Activated naive CD4-positive, alpha-beta T cell treated with anti-CD3 and anti-CD28 coated beads, Interleukin-2, amount 10 ng/mL, durations not matched to agents 7 days and 5 days (primary cell): ENCODE data around the gene GZMA.
"Not testable (repeated sequence)": the region's sequence is repeated elsewhere in the genome, so short reads cannot be mapped to it uniquely, and the experiment has no call there.

Experiments
- CTCF ChIA-PET: fragments of 350-600 bp; sonication (Branson Sonifier 250); formaldehyde crosslinking; loops from one replicate; lab custom pipeline; 2021; ENCODE audit warnings: antibody characterized with exemption; lab: Charles Lee
- DNase-seq: peaks from one replicate; pipeline ENCODE4 v3.0.0-alpha.2; 2020
- H3K27ac Mint-ChIP-seq: one replicate; pipeline ENCODE4 v1.8.0; 2021; ENCODE audit warnings: mild to moderate bottlenecking, moderate library complexity, mixed read lengths
- H3K27me3 Mint-ChIP-seq: one replicate; pipeline ENCODE4 v1.8.0; 2021; ENCODE audit warnings: mild to moderate bottlenecking, mixed read lengths
- H3K36me3 Mint-ChIP-seq: one replicate; pipeline ENCODE4 v1.8.0; 2021; ENCODE audit warnings: mixed read lengths
- H3K4me1 Mint-ChIP-seq: one replicate; pipeline ENCODE4 v1.8.0; 2021; ENCODE audit warnings: mixed read lengths
- H3K4me3 Mint-ChIP-seq: one replicate; pipeline ENCODE4 v1.8.0; 2021; ENCODE audit warnings: mild to moderate bottlenecking, moderate library complexity, mixed read lengths
- H3K9me3 Mint-ChIP-seq: one replicate; pipeline ENCODE4 v1.8.0; 2021; ENCODE audit warnings: mixed read lengths

The GZMA gene

DNA sequence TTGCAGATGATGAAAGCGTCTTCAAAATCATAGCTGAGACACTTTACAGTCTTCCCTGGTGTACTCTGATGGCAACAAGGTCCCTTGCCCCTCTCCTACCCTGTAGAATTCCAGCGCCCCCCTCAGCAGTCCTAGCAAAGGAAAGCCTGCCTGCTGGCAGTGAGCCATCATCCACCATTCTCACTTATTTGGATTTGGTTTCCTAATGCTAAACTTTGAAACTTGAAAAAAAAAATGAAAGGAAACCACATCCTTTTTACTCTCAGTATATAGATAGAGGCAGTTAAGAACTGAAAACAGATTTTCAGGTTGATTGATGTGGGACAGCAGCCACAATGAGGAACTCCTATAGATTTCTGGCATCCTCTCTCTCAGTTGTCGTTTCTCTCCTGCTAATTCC, at the start of gene GZMA:
GZMA (plus strand) TSS at position 299 of the 400 bp plus-strand sequence; CDS start at position 336, 37 bp downstream.
- peak within 1 kb of the TSS; percentile 96 for H3K27ac Mint-ChIP-seq
- CTCF ChIA-PET = interaction anchor here (1.2 to 4.6 kb wide), 4 partner anchors 43 to 158 kb away, joined by 4 to 36 read pairs (median 16); no protein-coding TSS in a partner anchor
- peak; percentile 70 for DNase-seq
- H3K9me3 Mint-ChIP-seq = peaks cover 43% of the 10 kb centered on the region
- peak within 1 kb of the TSS; percentile 77 for H3K4me3 Mint-ChIP-seq
- H3K4me1 Mint-ChIP-seq = peaks cover 88% of the 10 kb centered on the region
- H3K36me3 Mint-ChIP-seq = peaks cover 59% of the 10 kb centered on the region
- no peaks in the 10 kb centered on the region for H3K27me3 Mint-ChIP-seq

DNA sequence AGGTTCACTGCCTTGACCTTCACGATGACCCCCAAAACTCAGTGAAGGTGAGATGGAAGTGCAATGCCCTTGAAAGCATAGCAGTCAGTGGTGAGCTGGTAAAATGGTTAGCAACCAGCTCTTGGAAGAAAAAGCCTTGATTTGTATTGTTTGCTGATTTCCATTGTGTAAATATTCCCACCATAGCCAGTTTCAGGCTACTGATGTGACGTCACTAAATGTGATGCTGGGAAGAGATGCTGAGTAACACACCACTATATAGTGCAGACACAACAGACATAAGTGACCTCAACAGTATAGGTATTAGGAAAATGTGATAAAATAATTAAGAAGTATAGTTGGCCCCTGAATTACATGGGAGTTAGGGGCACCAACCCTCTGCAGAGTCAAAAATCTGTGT, 47.3 kb upstream of the GZMA start:
- no peaks in the 10 kb centered on the region for H3K27me3 Mint-ChIP-seq
- peaks cover 32% of the 10 kb centered on the region for H3K4me1 Mint-ChIP-seq
- peaks cover 47% of the 10 kb centered on the region for H3K36me3 Mint-ChIP-seq
- H3K27ac Mint-ChIP-seq = no peak overlapping the region
- CTCF ChIA-PET = no interaction called here
- H3K4me3 Mint-ChIP-seq = no peak overlapping the region
- H3K9me3 Mint-ChIP-seq = peaks cover 50% of the 10 kb centered on the region
- DNase-seq = no peak

DNA sequence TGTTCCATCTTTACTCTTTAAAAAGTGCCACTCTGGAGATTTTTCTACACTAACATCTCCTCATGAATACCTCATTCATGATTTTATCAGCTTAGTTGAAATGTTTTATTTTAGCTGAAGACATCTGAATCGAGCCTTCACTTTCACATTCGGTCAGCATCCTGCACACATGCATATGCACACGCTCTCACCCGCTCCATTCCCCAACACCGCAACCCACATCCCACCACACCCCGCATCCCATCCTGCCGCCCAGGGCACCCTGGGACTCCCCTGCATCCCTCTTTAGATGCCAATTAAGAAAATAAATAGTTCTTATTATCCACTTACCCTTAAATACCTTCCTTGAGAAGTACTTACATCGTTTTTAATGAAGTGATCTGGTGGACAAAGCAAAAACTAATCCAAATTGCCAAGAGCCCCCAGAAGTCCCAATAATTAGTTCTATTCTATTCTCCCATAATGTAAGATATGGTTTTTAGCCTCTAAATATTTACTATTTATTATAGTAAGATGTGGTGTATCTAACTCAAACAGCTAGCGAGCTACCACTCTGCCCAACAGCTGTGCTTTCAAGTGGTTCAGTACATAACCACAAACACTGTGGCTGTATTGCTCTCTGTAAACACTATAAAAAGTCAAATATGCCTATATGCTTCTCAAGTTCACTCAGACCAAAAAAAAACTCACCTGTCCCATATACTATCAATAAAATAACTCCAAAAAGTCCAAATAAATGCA, 40.2 kb upstream of the GZMA start:
- DNase-seq = peak; percentile 88
- peaks cover 26% of the 10 kb centered on the region for H3K9me3 Mint-ChIP-seq
- H3K36me3 Mint-ChIP-seq = peaks cover 47% of the 10 kb centered on the region
- peak overlapping the region; percentile 60 for H3K4me3 Mint-ChIP-seq
- H3K27ac Mint-ChIP-seq = peak overlapping the region; percentile 97
- peaks cover 80% of the 10 kb centered on the region for H3K4me1 Mint-ChIP-seq
- H3K27me3 Mint-ChIP-seq = peaks cover 4% of the 10 kb centered on the region
- CTCF ChIA-PET = interaction anchor here (1.1 to 2.9 kb wide), 6 partner anchors 10 to 156 kb away, joined by 4 to 17 read pairs (median 6); partner anchors contain the start of gene GZMK

DNA sequence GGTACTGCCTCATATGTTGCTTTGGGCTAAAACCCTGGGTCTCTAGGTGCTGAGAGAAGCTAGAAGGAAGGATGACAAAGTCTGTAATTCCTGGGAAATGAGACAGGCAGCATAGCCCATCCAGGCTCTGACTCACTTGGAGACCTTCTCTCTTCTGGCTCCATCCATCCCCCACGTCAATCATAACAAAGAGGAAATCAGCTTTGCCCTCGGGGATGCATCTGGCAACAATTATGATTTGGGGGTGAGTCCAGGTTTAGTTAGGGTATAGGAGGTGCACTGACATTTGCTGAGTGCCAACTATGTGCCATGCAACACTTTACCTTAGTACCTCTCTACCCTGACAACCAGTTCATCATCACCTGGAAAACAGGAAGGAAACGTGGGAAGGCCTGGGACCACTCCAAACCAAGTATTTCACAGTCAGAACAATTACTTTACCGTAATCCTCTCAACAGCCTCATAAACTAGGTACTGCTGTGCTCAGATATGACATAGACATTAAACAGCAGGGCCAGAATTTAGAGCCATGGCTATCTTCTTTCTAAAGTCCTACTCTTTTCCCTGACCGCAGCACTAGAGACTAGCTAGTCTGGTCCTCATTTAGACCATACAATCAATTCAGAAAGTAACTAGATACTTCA, 39.1 kb upstream of the GZMA start:
- no peak for DNase-seq
- peak overlapping the region; percentile 97 for H3K27ac Mint-ChIP-seq
- peaks cover 45% of the 10 kb centered on the region for H3K36me3 Mint-ChIP-seq
- peaks cover 19% of the 10 kb centered on the region for H3K9me3 Mint-ChIP-seq
- CTCF ChIA-PET = interaction anchor here (1.5 to 1.9 kb wide), 3 partner anchors 9 to 157 kb away, joined by 4 to 8 read pairs (median 5); no protein-coding TSS in a partner anchor
- H3K4me1 Mint-ChIP-seq = peaks cover 77% of the 10 kb centered on the region
- no peak overlapping the region for H3K4me3 Mint-ChIP-seq
- H3K27me3 Mint-ChIP-seq = peaks cover 4% of the 10 kb centered on the region

DNA sequence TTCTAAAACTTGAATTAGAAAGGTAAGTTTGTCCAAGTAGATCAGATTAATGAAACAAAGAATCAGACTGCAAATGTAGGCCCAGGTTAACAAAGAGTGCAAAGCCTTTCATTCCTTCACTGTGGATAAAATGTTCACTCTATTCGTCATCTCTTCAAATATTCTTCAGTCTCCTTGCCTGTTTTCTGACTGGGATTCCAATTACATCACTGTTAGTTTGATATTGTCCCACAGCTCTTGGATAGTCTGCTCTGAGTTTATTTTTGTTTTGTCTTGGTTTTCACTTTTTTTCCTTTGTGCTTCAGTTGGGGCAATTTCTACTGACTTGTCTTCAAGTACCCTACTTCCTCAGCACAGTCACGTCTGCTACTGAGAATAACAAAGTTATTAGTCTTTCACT, 38.5 kb upstream of the GZMA start:
- Mint-ChIP-seq H3K27me3 (peaks cover 4% of the 10 kb centered on the region), H3K27ac (peak overlapping the region; percentile 35), H3K36me3 (peaks cover 40% of the 10 kb centered on the region), H3K4me3 (no peak overlapping the region), H3K9me3 (peaks cover 15% of the 10 kb centered on the region), H3K4me1 (peaks cover 72% of the 10 kb centered on the region)
- DNase-seq = no peak
- CTCF ChIA-PET = interaction anchor here (1.5 to 1.8 kb wide), 2 partner anchors 8 to 158 kb away, joined by 4 to 5 read pairs; no protein-coding TSS in a partner anchor

DNA sequence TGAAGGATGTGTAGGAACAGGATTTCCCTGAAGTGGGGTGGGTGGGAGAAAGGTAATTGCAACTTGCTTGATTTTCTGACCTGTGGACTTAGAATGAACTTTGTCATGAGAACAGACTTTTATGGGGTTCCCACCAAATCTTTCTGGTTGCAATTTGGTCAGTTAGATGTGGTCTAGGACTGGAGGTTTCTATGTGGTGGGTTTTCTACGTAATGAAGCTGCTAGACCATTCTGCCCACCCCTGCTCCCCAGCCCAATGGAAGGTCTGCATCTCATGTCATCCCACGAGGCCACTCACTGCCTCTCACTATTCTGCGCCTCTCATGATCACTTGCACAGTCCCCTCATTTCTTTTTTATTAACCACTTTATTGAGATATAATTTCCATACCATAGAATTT, 37.9 kb upstream of the GZMA start:
- peaks cover 5% of the 10 kb centered on the region for H3K27me3 Mint-ChIP-seq
- peaks cover 78% of the 10 kb centered on the region for H3K4me1 Mint-ChIP-seq
- peaks cover 44% of the 10 kb centered on the region for H3K36me3 Mint-ChIP-seq
- no peak overlapping the region for H3K4me3 Mint-ChIP-seq
- CTCF ChIA-PET = interaction anchor here (1.1 kb wide), 1 partner anchor 27 kb away, joined by 4 read pairs; no protein-coding TSS in a partner anchor
- peak overlapping the region; percentile 30 for H3K27ac Mint-ChIP-seq
- H3K9me3 Mint-ChIP-seq = peaks cover 16% of the 10 kb centered on the region
- no peak for DNase-seq

DNA sequence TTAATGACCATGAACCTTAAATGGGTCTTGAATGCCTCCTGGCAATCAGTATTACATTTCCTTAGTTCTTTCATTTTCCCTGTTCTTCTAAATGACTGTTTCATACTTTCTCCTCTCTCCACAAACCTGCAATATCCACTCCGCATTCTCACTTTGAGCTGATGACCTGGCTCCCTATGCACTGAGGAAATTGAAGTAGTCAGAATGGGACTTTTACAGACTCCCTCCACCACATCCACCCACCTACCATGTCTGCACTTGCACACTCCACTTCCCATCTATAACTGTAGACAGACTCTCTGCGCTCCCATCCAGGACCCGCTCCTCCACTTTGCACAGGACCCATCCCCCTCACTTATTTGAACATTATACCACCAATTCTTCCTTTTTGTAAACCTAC, 36.2 kb upstream of the GZMA start:
- no peak overlapping the region for H3K4me3 Mint-ChIP-seq
- CTCF ChIA-PET = no interaction called here
- peaks cover 52% of the 10 kb centered on the region for H3K36me3 Mint-ChIP-seq

DNA sequence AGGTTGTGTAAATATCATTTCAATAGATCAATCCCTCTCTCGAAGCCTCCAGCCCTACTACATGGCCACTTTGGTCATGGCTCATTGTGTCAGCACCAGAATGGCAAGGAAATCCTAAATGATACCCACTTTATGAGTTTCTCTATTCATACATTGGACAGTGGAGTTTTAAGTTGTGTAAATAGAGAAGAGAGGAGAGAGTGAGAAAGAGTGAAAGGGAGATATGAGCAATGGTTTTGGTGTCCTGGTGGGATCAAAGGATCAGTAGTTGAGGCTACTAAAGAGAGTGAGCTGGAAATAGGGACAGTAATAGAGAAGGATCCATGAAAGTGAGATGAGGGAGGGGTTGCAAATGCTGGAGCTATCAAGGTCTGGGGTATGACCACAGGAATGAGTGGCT, 31.5 kb upstream of the GZMA start:
- CTCF ChIA-PET = interaction anchor here (0.9 to 2.6 kb wide), 5 partner anchors 34 to 165 kb away, joined by 3 to 13 read pairs (median 6); no protein-coding TSS in a partner anchor
- no peak overlapping the region for H3K4me3 Mint-ChIP-seq
- peaks cover 34% of the 10 kb centered on the region for H3K36me3 Mint-ChIP-seq
- peaks cover 19% of the 10 kb centered on the region for H3K9me3 Mint-ChIP-seq
- H3K27me3 Mint-ChIP-seq = peaks cover 4% of the 10 kb centered on the region
- DNase-seq = no peak
- no peak overlapping the region for H3K27ac Mint-ChIP-seq
- H3K4me1 Mint-ChIP-seq = peaks cover 73% of the 10 kb centered on the region

More for the DNA sequence above, 36.2 kb upstream of the GZMA start:
- Mint-ChIP-seq H3K9me3 (peaks cover 24% of the 10 kb centered on the region), H3K27ac (no peak overlapping the region), H3K27me3 (peaks cover 8% of the 10 kb centered on the region), H3K4me1 (peaks cover 80% of the 10 kb centered on the region)
- no peak for DNase-seq

DNA sequence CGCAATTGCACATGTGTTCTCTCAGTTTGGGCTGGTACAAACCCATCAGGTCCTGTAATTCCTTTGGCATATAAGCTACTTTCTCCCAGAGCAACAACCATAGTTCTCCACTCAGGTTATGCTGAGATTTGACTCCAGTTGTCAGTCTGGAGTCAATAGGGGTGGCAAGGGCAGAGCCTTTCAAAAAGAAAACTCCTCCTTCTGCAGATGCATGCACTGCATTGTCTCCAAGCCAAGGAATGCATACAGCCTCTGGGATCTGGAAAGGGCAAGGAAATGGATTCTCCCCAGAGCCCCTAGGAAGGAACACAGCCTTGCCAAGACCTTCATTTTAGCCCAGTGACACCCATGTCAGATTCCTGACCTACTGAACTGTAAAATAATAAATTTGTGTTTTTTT, 31.0 kb upstream of the GZMA start:
- no peak for DNase-seq
- H3K4me3 Mint-ChIP-seq = no peak overlapping the region
- H3K27ac Mint-ChIP-seq = peak overlapping the region; percentile 38
- peaks cover 14% of the 10 kb centered on the region for H3K9me3 Mint-ChIP-seq
- peaks cover 4% of the 10 kb centered on the region for H3K27me3 Mint-ChIP-seq
- peaks cover 30% of the 10 kb centered on the region for H3K36me3 Mint-ChIP-seq
- CTCF ChIA-PET = interaction anchor here (0.9 to 2.6 kb wide), 5 partner anchors 34 to 165 kb away, joined by 3 to 13 read pairs (median 6); no protein-coding TSS in a partner anchor
- peaks cover 68% of the 10 kb centered on the region for H3K4me1 Mint-ChIP-seq

DNA sequence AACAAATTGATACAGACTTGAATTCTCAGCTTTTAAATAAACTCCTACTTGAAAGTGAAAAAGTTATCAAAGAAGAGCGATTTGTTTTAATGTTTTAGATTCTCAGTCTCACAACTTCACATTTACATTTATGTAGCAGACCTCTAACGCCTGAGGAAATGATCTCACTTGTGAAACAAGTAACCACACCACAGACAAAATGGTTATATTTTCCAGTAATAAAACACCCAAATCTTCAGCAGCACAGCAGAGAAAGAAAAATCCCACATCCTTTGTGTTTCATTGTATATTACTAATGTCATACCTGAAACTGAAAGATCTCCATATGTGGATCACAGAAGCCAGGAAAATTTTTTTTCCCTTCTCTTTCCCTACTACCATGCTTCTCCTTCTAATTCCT, 29.8 kb upstream of the GZMA start:
- CTCF ChIA-PET = interaction anchor here (0.9 to 2.6 kb wide), 3 partner anchors 9 to 129 kb away, joined by 4 to 13 read pairs (median 4); no protein-coding TSS in a partner anchor
- peak overlapping the region; percentile 38 for H3K4me3 Mint-ChIP-seq

DNA sequence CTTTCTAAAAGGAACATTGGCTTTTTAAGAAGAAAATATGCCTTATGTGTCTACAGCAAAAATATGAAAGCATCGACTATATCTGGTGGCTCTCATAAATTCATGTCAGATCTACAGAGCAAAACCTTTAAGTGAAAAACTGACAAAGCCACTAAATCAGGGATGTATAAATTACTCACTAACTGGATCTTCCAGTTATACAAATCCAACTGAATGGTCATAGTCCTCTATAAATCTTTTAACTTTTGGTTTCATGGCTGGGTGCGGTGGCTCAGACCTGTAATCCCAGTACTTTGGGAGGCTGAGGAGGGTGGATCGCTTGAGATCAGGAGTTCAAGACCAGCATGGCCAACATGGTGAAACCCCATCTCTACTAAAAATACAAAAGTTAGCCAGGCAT, 29.2 kb upstream of the GZMA start:
- Mint-ChIP-seq H3K9me3 (peaks cover 23% of the 10 kb centered on the region), H3K27me3 (peaks cover 4% of the 10 kb centered on the region), H3K36me3 (peaks cover 29% of the 10 kb centered on the region), H3K4me1 (peaks cover 58% of the 10 kb centered on the region), H3K27ac (peak overlapping the region; percentile 93), H3K4me3 (peak overlapping the region; percentile 38)
- CTCF ChIA-PET = interaction anchor here (2.6 kb wide), 1 partner anchor 36 kb away, joined by 13 read pairs; no protein-coding TSS in a partner anchor
- DNase-seq = no peak

More for the DNA sequence above, 29.8 kb upstream of the GZMA start:
- H3K27ac Mint-ChIP-seq = peak overlapping the region; percentile 93
- H3K4me1 Mint-ChIP-seq = peaks cover 58% of the 10 kb centered on the region
- DNase-seq = no peak
- H3K36me3 Mint-ChIP-seq = peaks cover 25% of the 10 kb centered on the region
- peaks cover 18% of the 10 kb centered on the region for H3K9me3 Mint-ChIP-seq
- peaks cover 4% of the 10 kb centered on the region for H3K27me3 Mint-ChIP-seq

DNA sequence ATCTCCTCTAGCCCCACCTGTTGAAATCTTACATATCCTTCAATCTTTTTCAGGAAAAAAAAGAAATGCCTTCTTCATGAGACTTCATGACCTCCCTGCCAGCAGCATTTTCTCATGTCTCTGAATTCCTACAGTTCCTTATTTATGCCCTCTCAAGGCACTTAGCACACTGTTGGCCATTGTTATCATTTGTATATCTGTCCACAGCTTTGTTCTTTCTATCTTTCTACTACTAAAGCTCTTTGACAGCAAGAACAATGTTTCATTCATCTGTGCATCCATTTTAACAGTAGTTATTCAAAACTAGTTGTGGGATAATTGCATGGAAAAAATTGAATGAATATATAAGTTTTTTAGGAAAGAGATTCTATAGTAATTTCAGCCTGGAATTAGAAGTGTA, 20.9 kb upstream of the GZMA start:
- Mint-ChIP-seq H3K27me3 (peaks cover 6% of the 10 kb centered on the region), H3K9me3 (peaks cover 64% of the 10 kb centered on the region), H3K27ac (no peak overlapping the region)

DNA sequence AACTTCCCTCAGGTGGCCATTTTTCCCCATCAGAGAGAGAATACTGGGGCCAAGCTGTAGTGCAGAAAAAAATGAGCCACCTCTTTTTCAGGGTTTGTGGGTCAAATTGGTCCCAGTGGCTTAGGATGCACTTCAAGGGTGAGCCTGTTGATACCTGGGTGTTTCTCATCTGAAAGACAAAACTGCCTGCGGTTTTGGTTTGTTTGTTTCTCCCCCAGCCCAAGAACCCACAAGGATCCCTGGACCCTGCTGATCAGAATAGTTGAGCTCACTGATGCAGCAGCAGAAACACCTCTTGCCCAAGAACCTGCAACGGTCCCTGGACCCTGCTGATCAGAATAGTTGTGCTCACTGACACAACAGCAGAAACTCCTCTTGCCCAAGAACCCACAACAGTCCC, 13.1 kb upstream of the GZMA start:
- CTCF ChIA-PET, DNase-seq, H3K4me3 Mint-ChIP-seq, H3K27me3 Mint-ChIP-seq, H3K27ac Mint-ChIP-seq: not testable (repeated sequence)
- Mint-ChIP-seq H3K9me3 (peaks cover 43% of the 10 kb centered on the region), H3K36me3 (peaks cover 33% of the 10 kb centered on the region), H3K4me1 (peaks cover 37% of the 10 kb centered on the region)

More for the DNA sequence above, 20.9 kb upstream of the GZMA start:
- CTCF ChIA-PET = no interaction called here
- DNase-seq = no peak
- Mint-ChIP-seq H3K4me3 (no peak overlapping the region), H3K36me3 (peaks cover 51% of the 10 kb centered on the region), H3K4me1 (peaks cover 7% of the 10 kb centered on the region)

DNA sequence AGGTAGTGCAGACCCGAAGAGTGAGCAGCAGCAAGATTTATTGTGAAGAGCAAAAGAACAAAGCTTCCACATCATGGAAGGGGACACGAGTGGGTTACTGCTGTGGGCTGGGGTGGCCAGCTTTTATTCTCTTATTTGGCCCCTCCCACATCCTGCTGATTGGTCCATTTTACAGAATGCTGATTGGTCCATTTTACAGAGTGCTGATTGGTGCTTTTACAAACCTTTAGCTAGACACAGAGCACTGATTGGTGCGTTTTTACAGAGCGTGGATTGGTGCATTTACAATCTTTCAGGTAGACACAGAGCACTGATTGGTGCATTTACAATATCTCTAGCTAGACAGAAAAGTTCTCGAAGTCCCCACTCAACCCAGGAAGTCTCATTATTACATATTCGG, 11.4 kb upstream of the GZMA start:
- not testable (repeated sequence) for H3K4me3 Mint-ChIP-seq, H3K27me3 Mint-ChIP-seq, DNase-seq, H3K27ac Mint-ChIP-seq
- Mint-ChIP-seq H3K9me3 (peaks cover 43% of the 10 kb centered on the region), H3K36me3 (peaks cover 42% of the 10 kb centered on the region), H3K4me1 (peaks cover 55% of the 10 kb centered on the region)
- CTCF ChIA-PET = interaction anchor here (1.6 kb wide), 1 partner anchor 147 kb away, joined by 4 read pairs; no protein-coding TSS in a partner anchor
